Naive thymus-derived CD4-positive, alpha-beta T cell (primary cell): ENCODE data around the gene TCERG1L. TPM values are rescaled to one million over a fixed set of nuclear protein-coding genes. Genes with fewer than 3 reads are reported as not detected.

Source experiments
- ATAC-seq: fragments of 150-1000 bp; cut with Tn5 transposase; 2 replicates; pipeline ENCODE4 v1.10.0; 2021; ENCODE audit warnings: mild to moderate bottlenecking, moderate library complexity
- CTCF ChIA-PET: fragments of 350-600 bp; sonication (Branson Sonifier 250); formaldehyde crosslinking; loops from one replicate; lab custom pipeline; 2021; ENCODE audit warnings: antibody characterized with exemption; lab: Charles Lee
- POLR2A ChIA-PET: fragments of 350-600 bp; sonication (Branson Sonifier 250); formaldehyde crosslinking; loops from one replicate; lab custom pipeline; 2021; ENCODE audit warnings: antibody characterized with exemption, inconsistent platforms; lab: Charles Lee
- DNase-seq, 9 donors: peaks; one replicate each; pipeline versions ENCODE4 v3.0.0 to v3.0.0-alpha.2; 2020 to 2022; ENCODE audit warnings: mixed read lengths in 1 of 9
- H3K27ac ChIP-seq: one replicate; pipeline ENCODE4 v1.7.0; 2013; ENCODE audit warnings: mild to moderate bottlenecking, low read depth, low read length, moderate library complexity
- H3K27me3 ChIP-seq, 2 donors: one replicate each; pipeline ENCODE4 v1.7.0; 2013; ENCODE audit warnings: low read length in 2 of 2, mild to moderate bottlenecking in 2 of 2, moderate library complexity in 2 of 2; ENCODE audit not compliant: control insufficient read depth in 2 of 2, insufficient read depth in 2 of 2
- H3K36me3 ChIP-seq, 3 experiments: 1 replicate in 2 of 3; 2 replicates in 1 of 3; pipeline ENCODE4 v1.7.0; 2013; ENCODE audit warnings: low read length in 3 of 3, mild to moderate bottlenecking in 3 of 3, moderate library complexity in 1 of 3; ENCODE audit not compliant: insufficient read depth in 3 of 3, control insufficient read depth in 2 of 3
- H3K4me1 ChIP-seq, 2 donors: one replicate each; pipeline ENCODE4 v1.7.0; 2013; ENCODE audit warnings: low read length in 2 of 2, mild to moderate bottlenecking in 2 of 2, moderate library complexity in 1 of 2; ENCODE audit not compliant: control insufficient read depth in 2 of 2, insufficient read depth in 2 of 2
- H3K4me3 ChIP-seq: 2 replicates; pipeline ENCODE4 v1.7.0; 2013; ENCODE audit warnings: mild to moderate bottlenecking, low read length
- H3K9me3 ChIP-seq, 3 experiments: 1 replicate in 2 of 3; 2 replicates in 1 of 3; pipeline ENCODE4 v1.7.0; 2013; ENCODE audit warnings: low read length in 3 of 3; ENCODE audit not compliant: control insufficient read depth in 2 of 3
- H3K27ac Mint-ChIP-seq, 9 donors: one replicate each; pipeline ENCODE4 v1.8.0; 2020 to 2022; ENCODE audit warnings: mixed read lengths in 9 of 9, mild to moderate bottlenecking in 8 of 9, moderate library complexity in 5 of 9, inconsistent platforms in 2 of 9
- H3K27me3 Mint-ChIP-seq, 5 donors: one replicate each; pipeline ENCODE4 v1.8.0; 2021 to 2022; ENCODE audit warnings: mixed read lengths in 5 of 5, mild to moderate bottlenecking in 1 of 5
- H3K36me3 Mint-ChIP-seq, 5 donors: one replicate each; pipeline ENCODE4 v1.8.0; 2020 to 2022; ENCODE audit warnings: mixed read lengths in 5 of 5, mild to moderate bottlenecking in 3 of 5, inconsistent platforms in 1 of 5
- H3K4me1 Mint-ChIP-seq, 7 donors: one replicate each; pipeline ENCODE4 v1.8.0; 2020 to 2022; ENCODE audit warnings: mixed read lengths in 7 of 7, mild to moderate bottlenecking in 3 of 7, inconsistent platforms in 1 of 7
- H3K4me3 Mint-ChIP-seq, 10 donors: one replicate each; pipeline ENCODE4 v1.8.0; 2020 to 2022; ENCODE audit warnings: mild to moderate bottlenecking in 10 of 10, mixed read lengths in 10 of 10, moderate library complexity in 6 of 10, inconsistent platforms in 2 of 10
- H3K9me3 Mint-ChIP-seq, 11 donors: one replicate each; pipeline ENCODE4 v1.8.0; 2020 to 2022; ENCODE audit warnings: mixed read lengths in 11 of 11, mild to moderate bottlenecking in 4 of 11, inconsistent platforms in 1 of 11, moderate library complexity in 1 of 11
- intact Hi-C, 2 donors: fragments of 100-400 bp; cut with micrococcal nuclease; formaldehyde crosslinking; loops; one replicate each; pipeline ENCODE4 v1.15.1; 2023
- polyA plus RNA-seq, 2 donors: library from polyadenylated mRNA; unstranded; fragments of 300-500 nt; fragmentation: Illumina TruSeq; gene quantifications; one replicate each; pipeline ENCODE4 v1.2.3, GENCODE V29; 2021
- total RNA-seq, 6 experiments: library from RNA in 5 of 6; stranded (reverse) in 5 of 6; gene quantifications; 1 replicate in 5 of 6; 2 replicates in 1 of 6; pipeline ENCODE4 v1.2.3 and lab custom pipeline; 2021 to 2026

The TCERG1L gene
- total and polyA plus RNA-seq, 7 experiments from 2014 or later: 0.11 to 0.42 (median 0.39) TPM; not detected in 4

DNA sequence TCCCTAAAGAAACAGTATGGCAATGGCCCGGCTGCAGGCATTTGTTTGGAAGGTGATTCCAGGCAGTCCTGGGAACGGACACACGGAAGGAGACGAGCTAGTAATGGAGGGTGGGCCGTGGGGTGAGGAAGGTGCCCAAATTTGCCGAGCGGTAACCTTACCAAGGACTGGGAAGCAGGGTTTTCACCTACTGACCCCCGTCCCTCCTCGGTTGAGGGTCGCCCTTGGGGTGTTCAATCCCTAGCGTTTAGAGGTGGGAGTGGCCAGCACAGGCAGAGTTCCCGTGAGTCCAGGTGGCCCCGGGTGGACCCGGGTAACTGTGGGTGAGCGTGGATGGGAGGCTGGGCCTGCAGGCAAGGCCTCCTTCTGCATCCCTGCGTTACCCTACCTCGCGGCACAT lies 198.8 kb downstream of the TCERG1L start:
- no peak for DNase-seq
- Histone ChIP-seq H3K9me3 (peaks cover 0 to 13% (median 0%) of the 10 kb centered on the region in 3 experiments), H3K4me3 (no peak overlapping the region), H3K4me1 (no peaks in the 10 kb centered on the region), H3K27ac (no peak overlapping the region), H3K27me3 (no peaks in the 10 kb centered on the region), H3K36me3 (no peaks in the 10 kb centered on the region)
- intact Hi-C loops: no loop called here
- Mint-ChIP-seq H3K9me3 (peaks cover 0 to 14% (median 1%) of the 10 kb centered on the region in 11 donors), H3K4me1 (peaks cover 0 to 16% (median 4%) of the 10 kb centered on the region in 7 donors), H3K27ac (no peak overlapping the region), H3K27me3 (no peaks in the 10 kb centered on the region), H3K36me3 (peaks cover 0 to 2% (median 0%) of the 10 kb centered on the region in 5 donors), H3K4me3 (no peak overlapping the region)
- ATAC-seq: no peak
- CTCF ChIA-PET: no interaction called here
- POLR2A ChIA-PET: no interaction called here

DNA sequence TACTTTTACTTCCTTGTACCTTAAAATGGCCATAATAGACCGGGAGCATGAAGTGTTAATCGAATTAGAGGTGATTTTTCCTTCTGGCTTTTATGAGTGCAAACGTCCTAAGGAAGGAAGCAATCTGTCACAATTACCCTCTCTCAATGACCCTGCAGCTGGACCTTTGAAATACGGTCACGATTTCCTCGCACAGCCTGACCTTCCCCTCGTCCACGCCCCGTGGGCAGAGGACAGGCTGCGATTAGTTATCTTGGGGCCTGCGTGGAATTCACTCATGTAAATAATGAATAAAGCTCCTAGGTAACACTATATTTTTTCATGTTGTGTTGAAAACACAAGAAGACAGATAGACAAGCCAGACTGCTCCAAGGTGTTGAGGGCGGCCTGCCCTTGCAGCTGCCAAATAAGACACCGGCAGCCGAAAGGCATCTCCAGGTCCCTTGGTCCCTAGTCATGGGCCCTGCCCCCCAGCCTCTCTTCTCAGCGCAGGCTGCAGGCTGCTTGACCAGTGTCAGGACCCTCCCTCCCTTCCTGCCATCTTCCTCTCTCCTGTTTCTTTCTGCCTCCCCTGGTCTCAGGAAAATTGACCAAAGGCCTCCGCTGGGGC lies 199.9 kb downstream of the TCERG1L start:
- Histone ChIP-seq H3K4me3 (no peak overlapping the region), H3K27ac (no peak overlapping the region), H3K27me3 (no peaks in the 10 kb centered on the region), H3K9me3 (peaks cover 0 to 15% (median 0%) of the 10 kb centered on the region in 3 experiments), H3K4me1 (no peaks in the 10 kb centered on the region), H3K36me3 (no peaks in the 10 kb centered on the region)
- ATAC-seq: no peak
- Mint-ChIP-seq H3K27ac (no peak overlapping the region), H3K9me3 (peaks cover 0 to 19% (median 3%) of the 10 kb centered on the region in 11 donors), H3K4me3 (no peak overlapping the region), H3K27me3 (no peaks in the 10 kb centered on the region), H3K4me1 (peaks cover 0 to 20% (median 4%) of the 10 kb centered on the region in 7 donors), H3K36me3 (peaks cover 0 to 4% (median 0%) of the 10 kb centered on the region in 5 donors)
- intact Hi-C loops: no loop called here
- DNase-seq: no peak
- CTCF ChIA-PET: no interaction called here
- POLR2A ChIA-PET: no interaction called here

DNA sequence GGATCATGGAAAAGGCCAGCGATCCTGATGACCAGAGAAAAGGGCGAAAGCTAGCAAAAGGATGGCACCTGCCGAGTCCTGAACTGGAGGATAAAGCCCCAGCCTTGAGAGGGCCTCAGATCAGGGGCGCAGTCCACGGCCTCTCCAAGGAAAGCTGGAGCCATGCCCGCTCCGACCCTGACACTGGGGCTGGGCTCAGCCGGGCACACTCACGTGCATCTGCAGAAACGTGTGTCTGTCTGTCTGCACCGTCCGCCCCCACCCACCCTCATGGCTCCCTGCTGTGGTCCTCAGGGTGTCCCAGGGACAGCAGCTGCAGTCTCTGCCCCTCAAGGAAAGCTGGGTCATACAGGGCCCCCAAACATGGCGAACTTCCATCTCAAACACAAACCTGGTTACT lies 200.5 kb downstream of the TCERG1L start:
- ATAC-seq (no peak), DNase-seq (no peak)
- Mint-ChIP-seq H3K4me3 (no peak overlapping the region), H3K36me3 (peaks cover 0 to 4% (median 0%) of the 10 kb centered on the region in 5 donors), H3K27ac (no peak overlapping the region), H3K9me3 (peaks cover 0 to 23% (median 3%) of the 10 kb centered on the region in 11 donors), H3K27me3 (no peaks in the 10 kb centered on the region), H3K4me1 (peaks cover 0 to 20% (median 4%) of the 10 kb centered on the region in 7 donors)
- intact Hi-C loops: no loop called here
- ChIA-PET CTCF (no interaction called here), POLR2A (no interaction called here)
- Histone ChIP-seq H3K27me3 (no peaks in the 10 kb centered on the region), H3K9me3 (peaks cover 0 to 15% (median 0%) of the 10 kb centered on the region in 3 experiments), H3K4me1 (no peaks in the 10 kb centered on the region), H3K4me3 (no peak overlapping the region), H3K27ac (no peak overlapping the region), H3K36me3 (no peaks in the 10 kb centered on the region)

DNA sequence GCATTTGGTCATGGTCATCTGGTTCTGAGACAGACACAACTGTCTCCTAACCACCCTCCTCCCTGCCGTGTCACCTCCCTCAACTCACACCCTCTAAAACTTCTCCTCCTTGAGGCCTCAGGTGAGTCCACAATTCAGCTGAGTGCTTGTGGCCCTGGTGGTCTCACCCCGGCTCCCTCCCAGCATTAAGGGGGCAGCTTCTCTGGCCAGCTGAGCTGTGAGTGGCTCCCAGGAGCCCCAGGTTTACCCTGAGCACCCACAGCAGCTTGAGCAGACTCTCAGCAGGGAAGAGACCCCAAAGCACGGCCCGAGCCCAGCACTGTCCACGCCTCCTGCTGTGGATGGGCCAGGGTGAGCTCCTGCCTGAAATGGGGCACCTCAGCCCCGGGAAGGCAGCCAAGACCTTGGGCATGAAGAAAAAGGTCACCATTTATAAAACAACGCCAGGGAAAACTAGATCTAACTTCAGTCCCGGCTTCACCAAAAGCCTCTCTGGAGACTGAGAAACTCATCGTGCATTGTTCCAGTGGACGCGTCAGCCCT lies 201.2 kb downstream of the TCERG1L start:
- H3K27ac Mint-ChIP-seq: no peak overlapping the region
- peaks cover 0 to 4% (median 0%) of the 10 kb centered on the region in 5 donors for H3K36me3 Mint-ChIP-seq
- intact Hi-C loops: no loop called here

DNA sequence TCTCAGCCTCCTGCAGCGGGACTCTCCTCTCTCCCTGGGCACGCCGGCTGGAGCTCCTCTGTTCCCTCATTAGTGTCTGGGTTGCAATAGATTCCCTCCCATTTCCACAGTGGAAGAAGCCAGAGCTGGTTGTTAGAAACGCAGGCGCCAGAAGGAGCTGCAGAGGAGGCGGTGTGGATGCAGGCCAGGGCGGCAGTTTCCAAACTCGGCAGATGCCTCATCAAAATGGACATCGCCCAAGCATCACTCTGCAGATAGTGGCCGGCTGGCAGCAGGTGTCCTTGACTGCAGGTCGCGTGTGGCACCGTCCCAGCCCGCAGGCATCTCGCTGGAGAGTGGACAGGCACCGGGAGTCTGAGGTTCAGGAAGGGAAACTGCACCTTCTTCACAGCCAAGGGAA lies 201.8 kb downstream of the TCERG1L start:
- H3K27me3 Mint-ChIP-seq: no peaks in the 10 kb centered on the region
- ChIA-PET POLR2A (no interaction called here), CTCF (no interaction called here)
- no peak overlapping the region for H3K27ac Mint-ChIP-seq
- H3K36me3 Mint-ChIP-seq: peaks cover 0 to 4% (median 0%) of the 10 kb centered on the region in 5 donors
- Histone ChIP-seq H3K4me1 (no peaks in the 10 kb centered on the region), H3K9me3 (peaks cover 0 to 15% (median 0%) of the 10 kb centered on the region in 3 experiments), H3K27ac (no peak overlapping the region), H3K36me3 (no peaks in the 10 kb centered on the region), H3K4me3 (no peak overlapping the region), H3K27me3 (no peaks in the 10 kb centered on the region)
- ATAC-seq: no peak
- peaks cover 0 to 23% (median 3%) of the 10 kb centered on the region in 11 donors for H3K9me3 Mint-ChIP-seq
- H3K4me1 Mint-ChIP-seq: peaks cover 0 to 20% (median 4%) of the 10 kb centered on the region in 7 donors
- intact Hi-C loops: no loop called here
- DNase-seq: no peak
- H3K4me3 Mint-ChIP-seq: no peak overlapping the region

More for the DNA sequence above, 201.2 kb downstream of the TCERG1L start:
- Histone ChIP-seq H3K27ac (no peak overlapping the region), H3K4me3 (no peak overlapping the region), H3K9me3 (peaks cover 0 to 15% (median 0%) of the 10 kb centered on the region in 3 experiments), H3K27me3 (no peaks in the 10 kb centered on the region), H3K36me3 (no peaks in the 10 kb centered on the region), H3K4me1 (no peaks in the 10 kb centered on the region)
- ChIA-PET CTCF (no interaction called here), POLR2A (no interaction called here)
- H3K4me1 Mint-ChIP-seq: peaks cover 0 to 20% (median 4%) of the 10 kb centered on the region in 7 donors
- H3K9me3 Mint-ChIP-seq: peaks cover 0 to 23% (median 3%) of the 10 kb centered on the region in 11 donors
- DNase-seq (no peak), ATAC-seq (no peak)
- no peaks in the 10 kb centered on the region for H3K27me3 Mint-ChIP-seq
- H3K4me3 Mint-ChIP-seq: no peak overlapping the region

DNA sequence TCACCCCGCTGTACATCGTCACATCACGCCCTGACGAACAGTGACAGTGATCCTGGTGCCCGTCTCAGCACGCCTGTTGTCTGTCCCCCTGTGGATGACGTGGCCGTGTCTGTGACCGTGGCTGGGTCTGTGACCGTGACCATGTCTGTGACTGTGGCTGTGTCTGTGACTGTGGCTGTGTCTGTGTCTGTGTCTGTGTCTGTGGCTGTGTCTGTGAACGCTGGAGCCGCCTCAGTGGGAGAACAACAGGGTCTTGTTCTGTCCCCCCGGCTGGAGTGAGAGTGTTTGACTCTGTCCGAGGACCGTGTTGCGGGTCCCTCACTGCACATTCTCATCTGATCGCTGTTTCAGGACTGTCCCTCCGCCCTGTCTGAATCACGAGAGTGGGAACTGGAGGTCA lies 202.2 kb downstream of the TCERG1L start:
- Histone ChIP-seq H3K4me1 (no peaks in the 10 kb centered on the region), H3K9me3 (peaks cover 0 to 15% (median 0%) of the 10 kb centered on the region in 3 experiments), H3K4me3 (no peak overlapping the region), H3K36me3 (no peaks in the 10 kb centered on the region), H3K27me3 (no peaks in the 10 kb centered on the region), H3K27ac (no peak overlapping the region)
- peaks cover 0 to 20% (median 4%) of the 10 kb centered on the region in 7 donors for H3K4me1 Mint-ChIP-seq
- DNase-seq: no peak
- H3K27me3 Mint-ChIP-seq: no peaks in the 10 kb centered on the region
- ChIA-PET POLR2A (no interaction called here), CTCF (no interaction called here)
- peaks cover 0 to 23% (median 3%) of the 10 kb centered on the region in 11 donors for H3K9me3 Mint-ChIP-seq
- no peak for ATAC-seq
- peak overlapping the region in 1 of 9 donors; percentile 25 for H3K27ac Mint-ChIP-seq
- H3K36me3 Mint-ChIP-seq: peaks cover 0 to 4% (median 0%) of the 10 kb centered on the region in 5 donors
- intact Hi-C loops: no loop called here
- H3K4me3 Mint-ChIP-seq: peak overlapping the region in 4 of 10 donors; percentile 29 to 55 (median 44)
